GM19455 (cell line): ENCODE measurements around the gene RPL36AL.
"Not testable (repeated sequence)": the region's sequence is repeated elsewhere in the genome, so short reads cannot be mapped to it uniquely, and the experiment has no call there.

Experiments
- ATAC-seq: cut with Tn5 transposase; IDR thresholded peaks from one replicate; pipeline ENCODE4 v1.9.1; 2021; ENCODE audit not compliant: unreplicated experiment

RPL36AL gene

GRCh38 chr14:49620182-49621113 is at the start of gene RPL36AL, which contains the start of gene MGAT2:
Gene RPL36AL (minus strand): TSS chr14:49620626. CDS start chr14:49619104, 1,522 bp downstream.
Gene MGAT2 (plus strand): TSS chr14:49620799. CDS start chr14:49621269, 470 bp downstream.
- ATAC-seq = peak; percentile 93

GRCh38 chr14:49659526-49660455 is 39.4 kb upstream of the RPL36AL start:
- ATAC-seq = no peak

DNA sequence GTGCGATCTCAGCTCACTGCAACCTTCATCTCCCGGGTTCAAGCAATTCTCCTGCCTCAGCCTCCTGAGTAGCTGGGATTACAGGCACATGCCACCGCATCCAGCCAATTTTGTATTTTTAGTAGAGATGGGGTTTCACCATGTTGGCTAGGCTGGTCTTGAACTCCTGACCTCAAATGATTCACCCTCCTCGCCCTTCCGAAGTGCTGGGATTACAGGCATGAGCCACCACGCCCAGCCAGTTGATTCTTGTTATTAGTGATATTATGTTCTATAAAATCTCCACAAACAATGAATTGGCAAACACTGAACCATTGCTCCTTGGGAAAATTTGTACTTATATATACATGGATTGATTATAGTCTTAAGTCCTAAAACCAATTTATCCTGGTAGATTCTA is 37.1 kb upstream of the RPL36AL start:
- not testable (repeated sequence) for ATAC-seq

DNA sequence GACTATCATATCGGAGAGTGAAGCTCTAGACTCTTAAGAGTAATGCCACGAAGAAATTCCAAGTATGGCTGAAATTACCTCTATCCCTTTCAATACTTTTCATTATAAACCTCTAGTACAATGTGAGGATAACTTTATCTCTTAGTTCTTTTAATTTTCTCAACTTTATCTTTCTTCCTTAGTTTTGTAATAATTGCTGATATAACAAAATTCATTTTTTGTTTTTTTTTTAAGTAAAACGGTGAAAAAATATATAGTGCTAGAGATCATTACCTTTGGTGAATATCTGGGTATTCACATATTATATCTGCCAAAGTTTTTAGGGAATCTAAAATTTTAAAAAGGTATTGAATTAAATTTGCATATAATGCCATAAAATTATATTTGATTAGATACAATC is 34.1 kb upstream of the RPL36AL start:
- ATAC-seq = no peak

DNA sequence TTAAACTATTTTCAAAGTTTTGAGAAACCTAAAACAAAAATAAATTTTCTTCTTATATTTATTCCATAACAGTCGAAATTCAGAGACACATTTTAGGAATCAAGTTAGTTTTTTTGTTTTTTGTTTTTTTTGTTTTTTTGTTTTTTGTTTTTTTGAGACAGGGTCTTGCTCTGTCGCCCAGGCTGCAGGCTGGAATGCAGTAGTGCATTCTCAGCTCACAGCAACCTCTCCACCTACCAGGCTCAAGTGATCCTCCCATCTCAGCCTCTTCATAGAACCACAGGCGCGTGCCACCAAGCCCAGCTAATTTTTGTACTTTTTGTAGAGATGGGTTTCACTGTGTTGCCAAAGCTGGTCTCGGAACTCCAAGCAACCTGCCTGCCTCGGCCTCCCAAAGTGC is 33.1 kb upstream of the RPL36AL start:
- no peak for ATAC-seq

DNA sequence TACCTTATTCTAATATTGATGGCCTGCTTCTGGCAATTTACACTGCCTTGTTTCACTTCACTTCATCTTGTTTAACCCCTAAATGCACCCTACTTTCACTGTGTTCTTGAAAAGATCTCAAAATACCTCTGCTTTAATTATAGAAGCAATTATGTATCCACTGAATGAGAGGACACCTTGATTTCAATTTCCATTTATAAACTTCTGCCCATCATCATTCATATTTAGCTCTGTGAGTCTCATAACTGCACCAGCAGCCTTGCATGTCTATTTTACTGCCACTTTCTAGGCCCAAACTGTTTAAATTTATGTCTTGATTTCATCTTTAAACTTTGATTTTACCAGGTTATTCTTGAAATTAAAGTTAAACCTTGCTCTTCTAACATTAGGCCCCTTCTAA is 21.7 kb upstream of the RPL36AL start:
- ATAC-seq = no peak

DNA sequence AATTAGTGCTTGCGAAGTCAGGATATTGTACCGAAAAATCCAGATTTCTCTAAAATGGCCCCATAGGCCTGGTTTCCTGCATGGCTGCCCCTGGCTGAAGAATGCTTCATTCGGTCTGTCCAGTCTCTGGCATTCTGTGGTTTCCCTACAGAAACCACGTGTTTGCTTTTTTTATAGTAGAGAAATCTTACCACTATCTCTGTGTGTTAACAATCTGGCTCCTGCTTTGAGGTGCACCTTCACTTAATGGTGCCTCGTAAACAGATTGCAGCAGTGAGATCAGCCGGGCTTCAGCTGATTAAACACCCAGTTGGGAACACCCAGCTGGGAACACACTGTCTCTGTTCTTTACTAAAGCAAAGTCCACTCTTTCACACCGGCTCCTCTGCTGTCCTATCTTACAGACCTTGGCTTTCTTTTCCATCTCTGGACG is 21.3 kb upstream of the RPL36AL start:
- ATAC-seq = no peak

DNA sequence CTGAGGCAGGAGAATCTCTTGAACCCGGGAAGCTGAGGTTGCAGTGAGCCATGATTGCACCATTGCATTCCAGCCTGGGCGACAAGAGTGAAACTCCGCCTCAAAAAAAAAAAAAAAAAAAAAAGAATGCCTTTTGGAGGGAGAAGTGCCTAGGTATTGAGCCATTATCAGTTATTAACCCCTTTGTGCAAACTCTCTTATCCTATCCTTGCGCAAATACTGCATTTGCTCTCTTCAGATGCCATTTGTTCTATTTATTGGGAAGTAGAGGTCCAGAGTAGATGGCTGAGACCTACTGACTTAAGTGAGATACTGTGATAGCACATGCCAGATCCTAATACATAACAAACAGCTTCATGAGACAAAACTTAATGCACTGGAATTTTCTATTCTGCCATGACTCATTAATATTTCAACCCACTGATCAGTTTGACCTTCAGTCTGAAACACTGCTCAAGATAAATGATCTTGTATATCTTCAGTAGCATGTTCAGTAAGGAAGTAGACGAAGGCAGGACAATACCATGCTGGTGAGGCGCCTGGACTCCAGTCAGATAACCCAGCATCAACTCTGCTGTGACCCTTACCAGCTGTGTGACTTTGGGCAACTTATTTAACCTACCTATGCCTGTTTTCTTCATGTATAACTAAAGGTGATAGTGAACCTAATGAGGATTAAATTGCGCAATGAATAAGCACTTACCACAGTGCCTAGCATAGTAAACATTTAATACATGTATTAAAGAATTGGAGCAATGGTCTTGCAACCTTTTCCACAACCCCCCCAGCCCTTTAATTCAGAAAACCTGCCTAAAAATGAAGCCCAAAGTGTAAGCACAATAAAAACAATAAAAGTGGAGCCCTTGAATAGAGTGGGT is 20.4 kb upstream of the RPL36AL start:
- ATAC-seq = no peak

GRCh38 chr14:49637534-49638078 is 17.2 kb upstream of the RPL36AL start:
- ATAC-seq = no peak

GRCh38 chr14:49636866-49637265 is 16.4 kb upstream of the RPL36AL start:
- ATAC-seq = no peak

- ATAC-seq = peak; percentile 34
Observed at GRCh38 chr14:49634547-49635334, 14.3 kb upstream of the RPL36AL start, which contains the start of gene DNAAF2. Gene DNAAF2 (minus strand): TSS chr14:49635244. CDS start chr14:49635149, 95 bp downstream.

- ATAC-seq = peak; percentile 82
Observed at GRCh38 chr14:49633640-49634546, 13.5 kb upstream of the RPL36AL start.

DNA sequence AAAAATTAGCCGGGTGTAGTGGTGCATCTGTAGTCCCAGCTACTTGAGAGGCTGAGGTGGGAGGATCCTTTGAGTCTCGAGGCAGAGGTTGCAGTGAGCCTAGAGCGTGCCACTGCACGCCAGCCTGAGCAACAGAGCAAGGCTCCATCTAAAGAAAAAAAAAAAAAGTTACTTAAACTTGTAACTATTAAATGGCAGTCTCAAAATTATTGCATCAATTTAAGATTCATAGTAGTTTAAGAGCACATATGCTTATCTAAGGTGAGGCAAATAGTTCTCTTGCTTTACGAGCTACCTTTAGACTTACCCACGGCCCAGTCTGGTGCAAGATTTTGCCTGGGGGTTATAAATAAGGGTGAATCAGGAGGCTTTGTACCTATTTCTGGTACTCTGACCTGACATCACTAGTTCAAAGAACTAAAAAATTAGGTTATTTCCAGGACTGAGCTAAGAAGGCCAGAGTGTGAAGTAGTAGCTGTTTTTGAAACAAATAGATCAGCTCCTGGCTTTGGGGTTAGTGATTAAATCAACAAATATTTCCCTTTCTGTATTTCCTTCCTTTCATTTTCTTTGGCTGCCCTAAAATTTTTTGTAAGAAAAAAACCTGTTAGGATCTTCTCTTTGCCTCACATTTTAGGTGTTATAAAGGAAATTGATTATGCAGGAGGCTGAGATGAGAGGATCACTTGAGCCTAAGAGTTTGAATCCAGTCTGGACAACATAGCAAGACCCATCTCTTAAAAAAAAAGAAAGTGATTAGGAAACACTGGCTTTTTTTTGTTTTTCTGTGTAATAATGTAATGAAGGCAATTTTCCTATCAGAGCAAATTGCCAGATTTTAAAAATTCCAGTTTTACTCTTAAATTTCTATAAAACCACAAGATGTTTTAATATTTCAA is 3.8 kb upstream of the RPL36AL start:
- ATAC-seq = no peak

GRCh38 chr14:49623387-49623786 is 3.0 kb upstream of the RPL36AL start:
- ATAC-seq = no peak

DNA sequence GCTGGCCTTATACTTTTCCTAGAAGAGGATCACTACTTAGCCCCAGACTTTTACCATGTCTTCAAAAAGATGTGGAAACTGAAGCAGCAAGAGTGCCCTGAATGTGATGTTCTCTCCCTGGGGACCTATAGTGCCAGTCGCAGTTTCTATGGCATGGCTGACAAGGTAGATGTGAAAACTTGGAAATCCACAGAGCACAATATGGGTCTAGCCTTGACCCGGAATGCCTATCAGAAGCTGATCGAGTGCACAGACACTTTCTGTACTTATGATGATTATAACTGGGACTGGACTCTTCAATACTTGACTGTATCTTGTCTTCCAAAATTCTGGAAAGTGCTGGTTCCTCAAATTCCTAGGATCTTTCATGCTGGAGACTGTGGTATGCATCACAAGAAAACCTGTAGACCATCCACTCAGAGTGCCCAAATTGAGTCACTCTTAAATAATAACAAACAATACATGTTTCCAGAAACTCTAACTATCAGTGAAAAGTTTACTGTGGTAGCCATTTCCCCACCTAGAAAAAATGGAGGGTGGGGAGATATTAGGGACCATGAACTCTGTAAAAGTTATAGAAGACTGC is 1.7 kb upstream of the RPL36AL start:
- no peak for ATAC-seq

GRCh38 chr14:49621114-49621881 is 872 bp upstream of the RPL36AL start:
- ATAC-seq = peak; percentile 35
